HG03064 (cell line): ENCODE measurements around the gene APPL2.

Experiments used
- ATAC-seq: cut with Tn5 transposase; IDR thresholded peaks from one replicate; pipeline ENCODE4 v1.9.1; 2021; ENCODE audit warnings: low read depth; ENCODE audit not compliant: unreplicated experiment

The APPL2 gene

DNA sequence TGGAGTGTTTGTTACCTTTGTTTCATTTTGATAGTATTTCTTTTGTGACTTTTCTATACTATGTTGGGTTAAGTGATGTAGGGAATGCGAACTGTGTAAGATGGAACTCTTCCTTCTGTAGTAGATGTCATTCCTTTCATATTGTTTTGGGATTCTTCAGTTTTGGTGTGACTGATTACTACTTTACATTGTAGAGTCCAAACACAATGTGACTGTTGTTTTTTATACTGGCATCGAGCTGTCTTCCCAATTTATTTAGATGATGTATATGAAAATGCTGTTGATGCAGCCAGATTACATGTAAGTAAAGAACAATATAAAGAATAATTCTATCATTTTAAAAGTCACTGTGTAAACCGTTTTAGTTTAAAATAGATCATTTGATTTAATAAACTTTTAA lies 93.7 kb downstream of the APPL2 start:
- no peak for ATAC-seq

DNA sequence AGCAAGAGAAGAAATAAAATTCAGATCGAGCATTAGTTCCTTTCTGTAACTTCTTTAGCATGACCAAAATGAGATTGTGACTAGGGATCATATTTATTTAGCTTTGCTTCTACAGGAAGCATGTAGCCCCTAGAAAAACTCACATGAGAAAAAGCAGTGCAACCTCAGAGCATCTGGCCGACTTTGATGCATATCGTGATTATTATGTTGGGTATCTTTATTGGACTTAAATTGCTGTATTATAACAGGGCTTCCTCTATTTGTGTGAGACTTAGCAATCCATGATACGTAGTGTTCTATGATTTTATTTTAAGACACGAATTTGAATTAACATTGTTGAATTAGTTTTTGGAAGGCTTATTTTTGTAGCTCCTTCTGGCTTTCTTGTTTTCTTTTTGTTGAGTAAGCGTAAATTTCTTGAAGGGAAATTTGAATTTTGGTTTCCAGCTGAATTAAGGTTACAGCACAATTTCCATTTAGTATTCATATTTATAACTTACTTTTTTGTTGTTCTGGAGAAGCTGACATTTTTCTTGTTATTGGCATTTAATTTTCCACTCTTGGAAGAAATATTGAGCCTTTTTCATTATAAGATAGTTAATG lies 94.6 kb downstream of the APPL2 start:
- no peak for ATAC-seq

DNA sequence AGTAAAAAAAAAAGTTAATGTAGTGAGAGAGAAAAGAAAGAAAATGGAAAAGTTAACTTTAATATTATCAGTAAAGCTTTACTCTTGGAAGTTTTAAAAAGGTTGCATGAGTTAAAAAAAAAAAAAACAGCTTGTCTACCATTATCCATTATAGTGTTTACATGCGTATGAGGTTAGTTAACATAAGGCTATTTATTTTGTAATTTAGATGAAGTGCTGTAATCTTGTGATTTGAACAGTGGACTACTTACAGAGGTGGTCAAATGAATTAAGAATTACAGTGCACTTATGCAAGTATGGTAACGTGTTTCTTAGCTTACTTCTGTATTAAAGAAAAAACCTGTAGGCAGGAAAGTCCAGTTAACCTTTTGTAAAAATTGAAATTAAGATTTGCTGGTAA lies 97.7 kb downstream of the APPL2 start:
- ATAC-seq: no peak
